IgD-negative memory B cell (primary cell): Measurements from ENCODE around the gene IFITM10. TPM values are rescaled to one million over a fixed set of nuclear protein-coding genes. Genes with fewer than 3 reads are reported as not detected.
"Not testable (repeated sequence)": the region's sequence is repeated elsewhere in the genome, so short reads cannot be mapped to it uniquely, and the experiment has no call there.

Experiments
- H3K27ac Mint-ChIP-seq, 3 donors: one replicate each; pipeline ENCODE4 v1.8.0; 2020 to 2022; ENCODE audit warnings: mild to moderate bottlenecking in 3 of 3, mixed read lengths in 3 of 3, moderate library complexity in 1 of 3
- H3K27me3 Mint-ChIP-seq: one replicate; pipeline ENCODE4 v1.8.0; 2021; ENCODE audit warnings: mixed read lengths
- H3K36me3 Mint-ChIP-seq: one replicate; pipeline ENCODE4 v1.8.0; 2020; ENCODE audit warnings: mild to moderate bottlenecking, mixed read lengths
- H3K4me1 Mint-ChIP-seq, 3 donors: one replicate each; pipeline ENCODE4 v1.8.0; 2020 to 2022; ENCODE audit warnings: mixed read lengths in 3 of 3, mild to moderate bottlenecking in 1 of 3
- H3K4me3 Mint-ChIP-seq, 4 donors: one replicate each; pipeline ENCODE4 v1.8.0; 2020 to 2022; ENCODE audit warnings: mild to moderate bottlenecking in 4 of 4, mixed read lengths in 4 of 4, moderate library complexity in 3 of 4
- H3K9me3 Mint-ChIP-seq, 3 donors: one replicate each; pipeline ENCODE4 v1.8.0; 2020 to 2021; ENCODE audit warnings: mixed read lengths in 3 of 3, mild to moderate bottlenecking in 1 of 3
- polyA plus RNA-seq: library from polyadenylated mRNA; unstranded; fragments of 300-500 nt; fragmentation: Illumina TruSeq; gene quantifications from one replicate; pipeline ENCODE4 v1.2.3, GENCODE V29; 2021

IFITM10 gene
- polyA plus RNA-seq, 1 donor from 2014 or later = 0.06 TPM

DNA sequence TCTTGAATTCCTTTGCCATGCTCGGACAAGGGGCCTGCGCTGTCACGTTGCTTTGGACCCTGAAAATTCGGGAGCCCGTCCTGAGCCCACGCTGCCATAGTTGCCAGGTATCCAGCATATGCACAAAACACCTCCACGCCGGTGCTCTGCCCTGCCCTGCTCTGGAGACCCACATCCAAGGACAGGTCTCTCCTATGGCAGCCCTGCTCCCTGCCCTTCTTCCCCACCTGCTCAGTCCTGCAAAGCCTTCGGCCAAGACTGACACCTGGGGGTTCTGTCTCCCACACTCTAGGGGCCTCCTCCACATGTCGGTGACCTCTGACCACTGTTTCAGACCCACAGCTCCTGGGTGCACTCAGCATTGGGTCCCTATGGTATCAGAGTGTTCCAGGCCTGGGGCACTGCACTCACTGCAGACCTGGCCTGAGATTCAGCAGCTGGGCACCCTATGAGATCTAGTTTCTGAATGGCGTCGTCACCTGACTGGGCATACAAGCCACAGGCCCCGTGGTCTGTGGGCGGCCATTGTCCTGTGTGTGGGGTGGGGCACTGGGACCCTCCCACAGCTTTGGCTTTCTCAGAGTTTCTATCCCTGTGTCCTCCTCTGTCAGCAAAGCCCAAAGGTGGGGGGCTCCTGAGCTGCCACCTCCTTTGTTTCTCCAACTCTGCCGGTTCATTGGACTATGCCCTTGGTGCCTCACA is 55.4 kb downstream of the IFITM10 start:
- peak overlapping the region in 1 of 3 donors; percentile 82 for H3K27ac Mint-ChIP-seq
- peaks cover 0 to 2% (median 0%) of the 10 kb centered on the region in 3 donors for H3K9me3 Mint-ChIP-seq
- H3K4me1 Mint-ChIP-seq = peaks cover 0 to 4% (median 2%) of the 10 kb centered on the region in 3 donors
- no peaks in the 10 kb centered on the region for H3K36me3 Mint-ChIP-seq
- peak overlapping the region in 1 of 4 donors; percentile 6 for H3K4me3 Mint-ChIP-seq
- peaks cover 11% of the 10 kb centered on the region for H3K27me3 Mint-ChIP-seq

DNA sequence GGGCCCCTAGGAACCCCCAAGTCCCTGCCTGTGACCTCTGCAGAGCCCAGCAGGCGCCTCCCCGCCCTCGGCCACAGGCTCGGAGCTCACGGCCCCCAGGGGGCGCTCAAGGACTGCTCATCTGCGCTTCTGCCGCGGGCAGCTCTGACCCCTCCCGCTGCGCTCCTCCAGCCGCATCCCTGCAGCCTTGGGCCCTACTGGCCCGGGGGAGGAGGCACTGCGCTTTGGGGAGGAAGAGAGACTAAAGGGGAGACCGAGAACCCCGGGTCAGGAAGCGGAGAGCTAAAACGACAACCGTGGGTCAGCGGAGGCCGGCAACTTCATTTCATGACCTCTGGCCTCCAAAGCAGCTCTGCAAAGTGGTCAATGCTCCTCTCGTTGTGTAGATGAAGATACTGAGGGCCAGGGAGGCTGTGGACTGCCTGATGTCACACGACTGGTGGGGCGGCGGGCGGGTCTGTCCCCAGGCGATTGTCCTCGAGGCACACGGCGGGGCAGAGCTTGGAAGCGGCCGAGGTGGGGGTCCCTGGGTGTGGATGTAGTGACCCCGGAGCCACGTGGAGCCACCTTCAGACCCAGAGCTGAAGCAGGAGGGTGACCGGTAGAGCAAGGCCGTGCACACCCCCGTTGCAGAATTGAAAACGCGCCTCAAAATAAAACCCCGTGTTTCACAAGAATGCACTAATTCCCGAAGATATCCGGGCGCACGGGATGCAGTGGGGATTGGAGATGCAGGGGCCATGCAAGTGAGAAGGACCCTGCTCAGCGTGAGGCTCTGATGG is 56.1 kb downstream of the IFITM10 start:
- Mint-ChIP-seq H3K4me1 (peaks cover 0 to 4% (median 2%) of the 10 kb centered on the region in 3 donors), H3K27me3 (peaks cover 14% of the 10 kb centered on the region), H3K36me3 (no peaks in the 10 kb centered on the region), H3K27ac (no peak overlapping the region), H3K9me3 (peaks cover 0 to 2% (median 0%) of the 10 kb centered on the region in 3 donors), H3K4me3 (no peak overlapping the region)

DNA sequence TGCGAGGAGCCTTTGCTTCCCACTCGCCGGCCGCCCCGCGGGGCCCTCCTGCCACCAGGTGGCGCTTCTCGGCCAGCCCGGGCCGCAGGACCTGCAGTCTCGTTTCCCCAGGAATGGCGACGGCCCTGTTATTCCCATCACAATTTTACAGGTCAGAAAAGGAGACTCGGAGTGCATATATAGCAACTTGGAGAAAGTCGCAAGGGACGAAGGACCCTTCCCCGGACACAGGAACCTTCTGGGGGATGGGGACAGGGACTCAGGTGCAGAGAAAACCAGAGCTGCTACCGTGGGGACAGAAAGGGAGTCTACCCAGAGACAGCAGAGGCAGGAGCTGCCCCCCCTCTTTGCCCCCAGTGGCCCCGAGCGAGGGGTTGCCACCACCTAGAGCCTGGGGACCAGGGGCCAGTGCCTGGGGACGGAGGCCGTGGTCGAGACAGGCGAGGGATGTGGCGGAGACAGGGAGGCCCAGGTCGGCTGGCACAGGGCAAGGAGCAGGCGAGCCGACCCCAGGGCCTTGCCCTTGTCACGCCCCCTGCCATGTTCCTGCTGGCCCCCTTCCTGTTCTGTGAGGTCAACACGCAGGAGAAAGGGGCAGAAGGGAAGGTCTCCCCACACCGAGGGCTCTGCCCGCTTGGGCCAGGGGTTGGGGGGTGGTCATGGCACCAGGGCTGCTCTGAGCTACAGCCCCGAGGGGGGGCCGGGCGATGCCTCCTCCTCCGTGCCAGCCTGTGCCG is 56.9 kb downstream of the IFITM10 start:
- peak overlapping the region in 3 of 4 donors; percentile 22 to 92 (median 41) for H3K4me3 Mint-ChIP-seq
- peaks cover 19% of the 10 kb centered on the region for H3K27me3 Mint-ChIP-seq
- H3K27ac Mint-ChIP-seq = peak overlapping the region in 1 of 3 donors; percentile 92

DNA sequence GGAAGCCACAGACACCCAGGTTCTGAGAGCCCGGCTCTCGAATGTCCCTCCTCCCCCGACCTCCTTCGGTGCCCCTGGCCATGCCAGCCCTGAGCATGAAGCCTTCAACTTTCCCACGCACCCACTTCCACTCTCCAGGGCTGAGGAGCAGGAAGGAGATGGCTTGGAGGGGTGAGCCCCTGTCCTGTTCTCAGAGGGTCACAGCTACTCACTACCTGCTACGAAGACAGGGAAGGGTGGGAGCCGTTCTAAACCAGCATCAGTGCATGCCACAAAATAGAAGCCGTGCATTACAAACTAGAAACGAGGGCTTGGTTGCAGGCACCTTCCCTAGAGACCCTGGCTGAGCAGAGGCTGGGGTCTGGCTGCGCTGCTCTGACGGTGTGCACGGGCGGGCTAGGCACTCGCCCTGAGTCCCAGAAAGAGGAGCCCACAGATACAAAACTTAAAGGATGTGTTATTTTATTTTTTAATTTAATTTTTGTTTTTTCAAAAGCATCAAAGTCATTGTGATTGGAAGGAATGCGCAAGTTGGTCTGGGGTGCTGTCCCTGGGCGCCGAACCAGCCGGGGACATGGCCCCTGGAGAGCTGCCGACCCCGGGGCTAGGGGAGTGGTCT is 57.6 kb downstream of the IFITM10 start:
- Mint-ChIP-seq H3K9me3 (no peaks in the 10 kb centered on the region), H3K4me1 (peaks cover 0 to 4% (median 2%) of the 10 kb centered on the region in 3 donors), H3K27me3 (peaks cover 20% of the 10 kb centered on the region), H3K36me3 (no peaks in the 10 kb centered on the region), H3K27ac (peak overlapping the region in 1 of 3 donors; percentile 92), H3K4me3 (peak overlapping the region in 2 of 4 donors; percentile 22 to 92)

More for the DNA sequence above, 56.9 kb downstream of the IFITM10 start:
- H3K4me1 Mint-ChIP-seq = peaks cover 0 to 4% (median 2%) of the 10 kb centered on the region in 3 donors
- peaks cover 0 to 2% (median 0%) of the 10 kb centered on the region in 3 donors for H3K9me3 Mint-ChIP-seq
- H3K36me3 Mint-ChIP-seq = no peaks in the 10 kb centered on the region

DNA sequence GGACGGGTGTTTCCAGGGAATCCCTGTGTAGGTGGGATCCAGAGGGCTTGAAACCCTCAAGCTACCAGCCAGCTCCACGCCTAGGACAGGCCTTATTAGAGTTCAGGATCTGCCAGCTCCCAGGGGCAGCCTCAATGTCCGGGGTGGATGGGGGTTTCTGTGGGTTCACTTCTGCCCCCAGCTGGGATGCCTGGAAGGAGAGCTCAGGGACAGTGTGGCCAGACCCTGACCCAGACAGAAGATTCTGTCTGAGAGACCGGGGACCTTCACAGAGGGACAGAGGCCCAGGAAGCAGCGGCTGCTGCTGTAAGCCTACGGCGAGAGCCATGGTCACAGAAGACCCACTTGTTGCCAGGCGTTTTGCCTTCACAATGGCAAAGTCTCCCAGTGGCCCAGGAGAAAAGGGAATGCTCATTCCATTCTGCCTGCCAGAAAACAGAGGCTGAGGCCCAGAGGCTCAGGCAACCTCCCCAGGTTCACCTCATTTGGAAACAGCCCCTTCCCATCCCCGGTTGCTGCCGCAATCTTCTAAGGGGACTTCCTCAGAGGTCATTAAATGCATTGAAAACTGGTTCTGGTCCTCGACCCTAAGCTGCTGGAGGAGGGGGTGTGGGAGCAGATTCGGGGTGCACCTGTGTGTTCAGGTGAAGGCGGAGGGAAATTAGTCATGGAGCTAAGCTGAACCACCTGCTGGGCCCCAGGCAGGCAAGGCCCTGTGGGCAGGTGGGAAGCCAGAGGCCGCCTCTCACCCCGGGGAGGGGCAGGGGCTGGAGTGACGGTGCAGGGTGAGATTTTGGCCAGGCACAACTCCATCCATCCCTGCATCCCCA is 58.3 kb downstream of the IFITM10 start:
- Mint-ChIP-seq H3K27ac (no peak overlapping the region), H3K4me3 (no peak overlapping the region)

DNA sequence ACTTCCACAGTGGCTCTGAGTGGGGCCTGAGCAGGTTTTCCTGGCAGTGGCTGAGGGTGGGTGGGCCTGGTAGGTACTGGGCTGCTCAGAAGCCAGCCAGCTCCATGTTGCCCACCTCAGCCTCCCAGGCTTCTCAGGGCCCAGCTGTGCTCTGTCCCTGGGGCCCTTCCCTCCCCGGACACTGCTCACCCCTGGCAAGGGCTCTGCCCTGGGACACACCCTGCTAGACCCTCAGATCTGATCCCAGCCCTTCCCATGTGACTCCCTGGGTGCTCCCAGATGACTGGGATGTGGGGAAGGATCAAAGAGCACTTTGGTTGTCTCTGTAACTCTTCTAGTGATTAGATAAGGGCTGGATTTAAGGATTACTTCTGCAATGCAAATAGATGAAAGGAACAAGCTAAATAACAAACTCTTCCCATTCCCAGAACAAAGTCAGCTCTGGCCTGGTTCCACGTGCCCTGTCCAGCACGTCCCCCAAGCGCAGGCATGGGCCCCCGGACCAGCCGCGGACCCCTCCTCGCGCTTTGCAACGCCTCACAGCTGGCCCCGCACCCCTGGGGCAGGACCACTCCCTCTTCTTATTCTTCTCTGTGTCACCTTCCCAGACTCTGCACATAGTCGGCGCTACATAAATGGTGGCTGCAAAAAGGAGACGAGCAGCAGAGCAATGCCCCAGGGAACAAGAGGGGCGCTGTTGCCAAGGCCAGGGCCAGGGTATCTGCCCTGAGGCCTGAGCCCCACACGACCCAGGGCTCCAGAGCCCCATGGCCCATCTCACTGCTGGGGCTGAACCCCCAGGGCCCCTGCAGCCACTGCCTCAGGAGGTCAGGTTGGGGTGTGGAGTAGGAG is 59.1 kb downstream of the IFITM10 start:
- Mint-ChIP-seq H3K9me3 (no peaks in the 10 kb centered on the region), H3K4me1 (peaks cover 0 to 4% (median 2%) of the 10 kb centered on the region in 3 donors), H3K36me3 (no peaks in the 10 kb centered on the region), H3K4me3 (no peak overlapping the region), H3K27me3 (peaks cover 18% of the 10 kb centered on the region), H3K27ac (no peak overlapping the region)

More for the DNA sequence above, 58.3 kb downstream of the IFITM10 start:
- no peaks in the 10 kb centered on the region for H3K9me3 Mint-ChIP-seq
- H3K4me1 Mint-ChIP-seq = peaks cover 0 to 4% (median 2%) of the 10 kb centered on the region in 3 donors
- no peaks in the 10 kb centered on the region for H3K36me3 Mint-ChIP-seq
- peaks cover 18% of the 10 kb centered on the region for H3K27me3 Mint-ChIP-seq

DNA sequence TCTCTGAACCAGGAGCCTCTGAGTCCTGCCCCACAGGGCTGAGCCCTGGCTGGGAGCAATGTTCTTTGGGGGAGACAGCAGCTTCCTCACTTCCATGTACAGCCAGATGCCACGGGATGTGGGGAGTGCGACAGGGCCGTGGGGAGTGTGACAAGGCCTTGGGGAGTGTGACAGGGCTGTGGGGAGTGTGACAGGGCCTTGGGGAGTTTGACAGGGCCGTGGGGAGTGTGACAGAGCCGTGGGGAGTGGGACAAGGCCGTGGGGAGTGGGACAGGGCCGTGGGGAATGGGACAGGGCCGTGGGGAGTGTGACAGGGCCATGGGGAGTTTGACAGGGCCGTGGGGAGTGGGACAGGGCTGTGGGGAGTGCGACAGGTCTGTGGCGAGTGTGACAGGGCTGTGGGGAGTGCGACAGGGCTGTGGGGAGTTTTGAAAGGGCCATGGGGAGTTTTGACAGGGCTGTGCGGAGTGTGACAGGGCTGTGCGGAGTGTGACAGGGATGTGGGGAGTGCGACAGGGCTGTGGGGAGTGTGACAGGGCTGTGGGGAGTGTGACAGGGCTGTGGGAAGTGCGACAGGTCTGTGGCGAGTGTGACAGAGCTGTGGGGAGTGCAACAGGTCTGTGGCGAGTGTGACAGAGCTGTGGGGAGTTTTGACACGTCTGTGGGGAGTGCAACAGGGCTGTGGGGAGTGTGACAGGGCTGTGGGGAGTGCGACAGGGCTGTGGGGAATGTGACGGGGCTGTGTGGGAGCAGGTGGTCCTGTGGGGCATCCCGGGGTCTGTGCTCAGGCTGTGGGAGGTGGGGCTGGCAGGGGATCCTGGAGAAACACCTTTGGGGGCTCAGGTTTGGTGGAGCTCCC is 60.0 kb downstream of the IFITM10 start:
- no peak overlapping the region for H3K4me3 Mint-ChIP-seq
- no peak overlapping the region for H3K27ac Mint-ChIP-seq
- no peaks in the 10 kb centered on the region for H3K9me3 Mint-ChIP-seq
- peaks cover 0 to 4% (median 2%) of the 10 kb centered on the region in 3 donors for H3K4me1 Mint-ChIP-seq
- H3K36me3 Mint-ChIP-seq = no peaks in the 10 kb centered on the region
- H3K27me3 Mint-ChIP-seq = peaks cover 15% of the 10 kb centered on the region

DNA sequence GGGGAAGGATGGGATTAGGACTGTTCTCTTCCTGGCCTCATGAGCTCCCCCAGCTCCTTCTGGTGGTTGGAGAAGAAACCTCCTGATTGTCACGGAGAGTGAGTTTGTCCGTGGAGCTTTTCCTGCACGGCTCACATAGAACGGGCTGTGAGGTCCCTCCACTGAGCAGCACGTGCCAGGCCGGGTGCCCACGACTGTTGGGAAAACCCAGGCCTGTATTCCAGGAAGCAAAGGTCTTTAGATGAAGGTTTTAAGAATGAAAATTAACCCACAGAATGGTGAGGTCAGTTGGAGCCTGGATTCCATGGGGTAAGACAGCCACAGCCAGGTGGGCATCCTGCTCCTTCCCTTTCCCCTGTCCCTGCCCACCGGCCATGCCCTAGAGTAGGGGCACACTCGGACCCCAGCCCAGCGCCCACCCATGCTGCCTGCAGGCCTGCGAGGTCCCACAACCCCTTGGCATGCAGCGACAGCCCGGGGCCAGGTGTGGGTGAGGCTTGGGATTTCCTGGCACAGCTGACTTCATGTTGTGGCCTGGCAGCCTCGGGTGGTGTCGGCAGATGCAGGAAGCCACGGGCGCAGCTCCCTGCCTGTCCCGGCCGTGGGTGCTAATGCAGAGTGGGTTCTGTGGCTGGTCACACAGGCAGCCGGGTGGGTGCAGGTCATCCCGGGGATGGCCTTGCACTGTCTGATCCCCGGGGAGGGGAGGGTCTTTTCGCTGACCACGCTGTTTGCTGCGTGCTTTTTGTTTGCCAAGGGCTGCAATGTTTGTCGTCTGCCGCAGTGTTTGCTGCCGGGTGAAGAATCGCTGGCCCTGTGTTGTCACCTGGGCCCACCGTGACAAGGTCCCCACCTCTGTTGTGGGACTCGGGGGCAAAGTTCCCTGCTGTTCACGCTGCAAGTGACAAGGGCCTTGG is 60.9 kb downstream of the IFITM10 start:
- H3K4me3 Mint-ChIP-seq, H3K27ac Mint-ChIP-seq, H3K9me3 Mint-ChIP-seq, H3K36me3 Mint-ChIP-seq, H3K4me1 Mint-ChIP-seq: not testable (repeated sequence)
- H3K27me3 Mint-ChIP-seq = peaks cover 15% of the 10 kb centered on the region

DNA sequence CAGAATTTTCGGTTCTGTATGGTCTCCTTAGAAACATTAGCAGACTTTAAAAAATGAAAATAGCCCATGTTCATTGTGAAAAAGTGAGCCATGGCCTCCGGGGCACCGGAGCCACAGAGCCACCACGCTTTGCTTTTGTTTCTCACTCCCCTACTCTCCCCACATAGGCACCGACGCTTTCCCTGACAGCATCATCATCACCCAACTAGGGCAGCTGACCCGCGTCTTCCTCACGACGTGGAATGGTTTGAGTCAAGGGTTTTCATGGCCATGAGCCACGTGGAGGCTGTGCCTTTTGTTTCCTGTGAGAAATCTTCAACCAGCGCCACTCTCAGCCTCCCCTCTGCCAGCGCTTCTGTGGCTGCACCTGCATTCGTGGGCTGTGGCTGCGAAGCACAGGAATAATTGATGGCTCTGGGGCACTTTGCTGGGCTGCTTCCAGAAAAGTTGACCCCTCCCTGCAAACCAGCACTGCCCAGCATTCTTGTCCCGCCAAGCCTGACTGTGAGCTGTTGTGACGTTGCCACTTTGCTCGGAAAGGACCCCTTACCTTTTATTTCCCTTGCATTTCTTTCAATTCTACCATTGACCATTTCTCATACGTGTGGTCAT is 62.0 kb downstream of the IFITM10 start:
- H3K4me3 Mint-ChIP-seq, H3K9me3 Mint-ChIP-seq, H3K27ac Mint-ChIP-seq, H3K4me1 Mint-ChIP-seq, H3K36me3 Mint-ChIP-seq: not testable (repeated sequence)
- peaks cover 15% of the 10 kb centered on the region for H3K27me3 Mint-ChIP-seq

DNA sequence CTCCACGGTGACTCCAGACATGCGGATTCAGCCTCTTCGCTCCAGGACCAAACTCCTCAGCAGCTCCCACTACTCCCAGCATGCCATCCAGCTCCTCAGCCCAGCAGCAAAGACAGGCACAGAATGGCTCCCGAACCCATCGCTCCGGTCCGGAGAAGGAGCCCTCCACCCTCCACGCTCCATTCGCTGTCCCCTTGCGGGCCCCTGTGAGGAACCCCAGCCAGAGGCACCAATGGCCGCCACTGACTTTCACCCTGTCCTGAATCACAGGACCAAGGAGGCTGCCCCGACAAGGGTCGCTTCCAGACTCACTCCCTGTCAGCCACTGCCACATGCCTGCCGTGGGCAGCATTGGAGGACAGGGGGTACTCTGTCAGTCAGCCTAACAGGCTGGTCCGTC is 64.2 kb downstream of the IFITM10 start:
- not testable (repeated sequence) for H3K27ac Mint-ChIP-seq, H3K4me1 Mint-ChIP-seq, H3K9me3 Mint-ChIP-seq, H3K36me3 Mint-ChIP-seq, H3K4me3 Mint-ChIP-seq
- H3K27me3 Mint-ChIP-seq = peaks cover 14% of the 10 kb centered on the region
